Brain pericyte (primary cell): Measurements from ENCODE around the gene PHLDA3.
A peak's percentile ranks its signal among the peaks of the same experiment; 100 is the strongest.

Experiments
- DNase-seq: peaks from one replicate; pipeline ENCODE4 v3.0.0-alpha.2; 2012; ENCODE audit warnings: low read depth, low spot score

The PHLDA3 gene

GRCh38 chr1:201463071-201463552 lies 5.9 kb downstream of the PHLDA3 start:
- DNase-seq, result no peak

GRCh38 chr1:201461645-201462441 lies 7.1 kb downstream of the PHLDA3 start:
- DNase-seq, result peak; percentile 93

GRCh38 chr1:201460814-201461644 lies 8.0 kb downstream of the PHLDA3 start:
- DNase-seq, result peak; percentile 64

- no peak for DNase-seq
Measured at GRCh38 chr1:201459775-201460174, 9.2 kb downstream of the PHLDA3 start.

GRCh38 chr1:201459052-201459451 lies 9.9 kb downstream of the PHLDA3 start:
- no peak for DNase-seq

GRCh38 chr1:201457508-201457960 lies 11.5 kb downstream of the PHLDA3 start:
- DNase-seq, result no peak

- no peak for DNase-seq
Measured at GRCh38 chr1:201456499-201457309, 12.3 kb downstream of the PHLDA3 start.

GRCh38 chr1:201455098-201455497 lies 13.9 kb downstream of the PHLDA3 start:
- DNase-seq, result no peak

- DNase-seq, result no peak
Measured at GRCh38 chr1:201454608-201455007, 14.4 kb downstream of the PHLDA3 start.

- no peak for DNase-seq
Measured at GRCh38 chr1:201452866-201453265, 16.1 kb downstream of the PHLDA3 start.

GRCh38 chr1:201450721-201451291 lies 18.2 kb downstream of the PHLDA3 start:
- no peak for DNase-seq

- DNase-seq, result no peak
Measured at GRCh38 chr1:201448990-201449389, 20.0 kb downstream of the PHLDA3 start.

- DNase-seq, result no peak
Measured at GRCh38 chr1:201447903-201448871, 20.8 kb downstream of the PHLDA3 start.

GRCh38 chr1:201445310-201445709 lies 23.7 kb downstream of the PHLDA3 start:
- DNase-seq, result no peak

GRCh38 chr1:201444792-201445191 lies 24.2 kb downstream of the PHLDA3 start:
- DNase-seq, result no peak

GRCh38 chr1:201443747-201444146 lies 25.2 kb downstream of the PHLDA3 start:
- DNase-seq, result no peak

- no peak for DNase-seq
Measured at GRCh38 chr1:201436969-201437368, 32.0 kb downstream of the PHLDA3 start.

- DNase-seq, result no peak
Measured at GRCh38 chr1:201436393-201436792, 32.6 kb downstream of the PHLDA3 start.

GRCh38 chr1:201434266-201434665 lies 34.7 kb downstream of the PHLDA3 start:
- no peak for DNase-seq

- no peak for DNase-seq
Measured at GRCh38 chr1:201433609-201434008, 35.4 kb downstream of the PHLDA3 start.
